GM12801 (cell line): ENCODE data around the gene FHOD3.

ENCODE experiments used
- CTCF ChIP-seq: IDR thresholded peaks from one replicate; pipeline ENCODE4 v1.5.1; 2011; ENCODE audit warnings: control low read depth; ENCODE audit not compliant: insufficient read length; ENCODE audit errors: extremely low read depth

FHOD3 gene

GRCh38 chr18:36265015-36265414, 32.5 kb upstream of the FHOD3 start:
- no peak for TF ChIP-seq CTCF

- no peak for TF ChIP-seq CTCF
Measured at GRCh38 chr18:36269157-36269556, 28.4 kb upstream of the FHOD3 start.

GRCh38 chr18:36271153-36271552, 26.4 kb upstream of the FHOD3 start:
- no peak for TF ChIP-seq CTCF

GRCh38 chr18:36273347-36273746, 24.2 kb upstream of the FHOD3 start:
- no peak for TF ChIP-seq CTCF

GRCh38 chr18:36274083-36274715, 23.3 kb upstream of the FHOD3 start:
- no peak for TF ChIP-seq CTCF

GRCh38 chr18:36275561-36275960, 22.0 kb upstream of the FHOD3 start:
- no peak for TF ChIP-seq CTCF

- TF ChIP-seq CTCF, result no peak
Measured at GRCh38 chr18:36279001-36279400, 18.5 kb upstream of the FHOD3 start.
